Aorta (tissue), 5 donors: ENCODE measurements around the gene SLC38A3. TPM values are rescaled to one million over a fixed set of nuclear protein-coding genes. Genes with fewer than 3 reads are reported as not detected.
"Not testable (repeated sequence)": the region's sequence is repeated elsewhere in the genome, so short reads cannot be mapped to it uniquely, and the experiment has no call there.

ENCODE experiments used
- ATAC-seq: fragments of 200-7000 bp; cut with Tn5 transposase; one replicate; pipeline ENCODE4 v1.9.1; 2022; ENCODE audit warnings: moderate library complexity; ENCODE audit not compliant: low FRiP score
- DNase-seq, 2 donors: peaks; one replicate each; pipeline ENCODE4 v3.0.0-alpha.2; 2020
- H3K27ac ChIP-seq, 2 donors: one replicate each; pipeline ENCODE4 v1.5.1; 2013; ENCODE audit warnings: low read length in 2 of 2, mild to moderate bottlenecking in 2 of 2, moderate library complexity in 2 of 2, control low read depth in 1 of 2, inconsistent platforms in 1 of 2, low read depth in 1 of 2
- H3K27me3 ChIP-seq, 2 donors: one replicate each; pipeline ENCODE4 v1.6.1; 2013; ENCODE audit warnings: control low read depth in 1 of 2, low read length in 1 of 2, mild to moderate bottlenecking in 1 of 2, moderate library complexity in 1 of 2; ENCODE audit not compliant: insufficient read depth in 2 of 2, control insufficient read depth in 1 of 2
- H3K36me3 ChIP-seq, 2 donors: one replicate each; pipeline ENCODE4 v1.6.1; 2013; ENCODE audit warnings: control low read depth in 1 of 2, low read length in 1 of 2, mild to moderate bottlenecking in 1 of 2; ENCODE audit not compliant: insufficient read depth in 2 of 2, control insufficient read depth in 1 of 2
- H3K4me1 ChIP-seq, 2 donors: one replicate each; pipeline ENCODE4 v1.6.1; 2013; ENCODE audit warnings: low read length in 2 of 2, control low read depth in 1 of 2, mild to moderate bottlenecking in 1 of 2, moderate library complexity in 1 of 2; ENCODE audit not compliant: insufficient read depth in 2 of 2, control insufficient read depth in 1 of 2
- H3K4me3 ChIP-seq, 2 donors: one replicate each; pipeline ENCODE4 v1.5.1; 2013; ENCODE audit warnings: low read length in 2 of 2, control low read depth in 1 of 2, mild to moderate bottlenecking in 1 of 2
- H3K9me3 ChIP-seq: one replicate; pipeline ENCODE4 v1.6.1; 2013; ENCODE audit warnings: mild to moderate bottlenecking, low read length; ENCODE audit not compliant: control insufficient read depth
- WGBS, 2 donors: extraction: QIAGEN DNeasy Blood & Tissue Kit; methylation state at CpG; one replicate each; pipeline ENCODE4 v1.1.7; 2013; 5-methylcytosine and 5-hydroxymethylcytosine counted together
- intact Hi-C, 2 donors: fragments of 100-400 bp; cut with DNase I; formaldehyde crosslinking; loops; one replicate each; pipeline versions ENCODE4 v1.14.2 to v1.15.0; 2022
- polyA plus RNA-seq, 2 donors: library from polyadenylated mRNA; stranded (reverse); fragments of 200-250 nt; gene quantifications; one replicate each; pipeline ENCODE4 v1.2.3, GENCODE V29; 2013
- total RNA-seq, 2 donors: library from RNA; stranded (reverse); fragmentation: NEBNext Ultra II Directional; extraction: Animal tissue kit (Norgen Biotek cat#: 25700); gene quantifications; one replicate each; pipeline ENCODE4 v1.2.1, GENCODE V29; 2021
- donor health status: healthy with polysubstance abuse.
- donor health status: Bipolar disorder and iron deficiency.
- donor health status: DM: no; HTN: no; CAD: no.
- donor health status: DM: no; HTN: no; CAD: no.
- donor health status: DM: yes; HTN: yes; CAD: no.

Gene SLC38A3
- total and polyA plus RNA-seq, 4 donors, result 0.19 to 1.4 (median 0.56) TPM; not detected in 1

GRCh38 chr3:50241713-50242380 is 36.8 kb downstream of the SLC38A3 start:
- peak overlapping the region in 1 of 2 donors; percentile 9 for H3K27ac ChIP-seq
- intact Hi-C loops, result no loop called here
- 60 to 62% methylated on average over 7 of the region's 7 CpGs for WGBS, 2 donors
- ATAC-seq (no peak), DNase-seq (peak in 1 of 2 donors; percentile 45)
- no peaks in the 10 kb centered on the region for H3K36me3 ChIP-seq
- no peaks in the 10 kb centered on the region for H3K9me3 ChIP-seq
- peaks cover 0 to 2% of the 10 kb centered on the region in 2 donors for H3K4me1 ChIP-seq
- H3K4me3 ChIP-seq, result no peak overlapping the region
- no peaks in the 10 kb centered on the region for H3K27me3 ChIP-seq

DNA sequence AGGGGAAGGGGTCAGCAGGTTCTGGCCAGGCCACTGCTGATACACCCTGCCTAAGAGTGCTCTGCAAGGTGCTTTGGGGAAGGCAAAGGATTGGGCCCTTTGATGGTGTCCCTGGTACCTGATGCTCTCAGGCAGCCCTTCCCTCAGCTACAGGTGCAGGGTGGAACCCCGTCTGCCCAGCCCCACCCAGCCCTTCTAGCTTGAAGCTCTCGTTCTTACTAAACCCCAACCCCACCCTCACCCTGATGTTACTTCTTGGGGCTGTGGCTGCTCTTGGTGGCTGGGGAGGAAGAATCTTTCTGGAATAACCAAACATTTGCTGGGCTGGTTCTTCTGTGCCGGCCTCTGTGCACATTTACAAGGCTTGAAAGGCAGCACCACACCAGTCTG is 37.3 kb downstream of the SLC38A3 start:
- H3K9me3 ChIP-seq, result no peaks in the 10 kb centered on the region
- no peak overlapping the region for H3K4me3 ChIP-seq
- H3K27ac ChIP-seq, result peak overlapping the region in 1 of 2 donors; percentile 54
- no peak for ATAC-seq
- intact Hi-C loops, result no loop called here
- H3K36me3 ChIP-seq, result no peaks in the 10 kb centered on the region
- 51% methylated on average over 3 of the region's 3 CpGs for WGBS, 2 donors
- H3K27me3 ChIP-seq, result no peaks in the 10 kb centered on the region
- no peak for DNase-seq
- H3K4me1 ChIP-seq, result peaks cover 0 to 2% of the 10 kb centered on the region in 2 donors

GRCh38 chr3:50242851-50243542 is 37.9 kb downstream of the SLC38A3 start:
- intact Hi-C loops, result no loop called here
- Histone ChIP-seq H3K36me3 (no peaks in the 10 kb centered on the region), H3K4me1 (peaks cover 0 to 2% of the 10 kb centered on the region in 2 donors), H3K9me3 (no peaks in the 10 kb centered on the region), H3K27ac (peak overlapping the region in 1 of 2 donors; percentile 54), H3K27me3 (no peaks in the 10 kb centered on the region), H3K4me3 (no peak overlapping the region)
- WGBS, 2 donors, result 29 to 37% methylated on average over 14 of the region's 14 CpGs
- ATAC-seq (peak; percentile 6), DNase-seq (peak; percentile 85 to 91)

DNA sequence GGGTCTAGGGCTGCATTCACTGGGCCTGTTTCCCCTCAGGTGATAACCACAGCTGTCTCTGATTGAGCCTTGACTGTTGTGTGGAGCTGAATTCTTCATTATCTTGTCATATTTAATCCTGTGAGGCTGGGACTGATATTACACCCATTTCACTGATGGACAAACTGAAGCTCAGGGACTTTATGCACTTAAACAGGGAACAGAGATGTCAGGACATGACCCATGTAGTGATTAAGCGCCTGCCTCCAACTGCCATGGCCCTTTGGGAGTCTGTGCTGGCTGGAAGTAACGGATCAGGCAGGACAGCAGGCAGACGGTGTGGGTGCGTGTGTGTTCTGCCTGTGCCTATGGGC is 38.4 kb downstream of the SLC38A3 start:
- Histone ChIP-seq H3K27me3 (no peaks in the 10 kb centered on the region), H3K4me1 (peaks cover 0 to 2% of the 10 kb centered on the region in 2 donors), H3K27ac (peak overlapping the region in 1 of 2 donors; percentile 29), H3K9me3 (no peaks in the 10 kb centered on the region), H3K4me3 (no peak overlapping the region), H3K36me3 (no peaks in the 10 kb centered on the region)
- 52 to 60% methylated on average over 4 of the region's 4 CpGs for WGBS, 2 donors
- DNase-seq, result no peak
- intact Hi-C loops, result no loop called here
- no peak for ATAC-seq

DNA sequence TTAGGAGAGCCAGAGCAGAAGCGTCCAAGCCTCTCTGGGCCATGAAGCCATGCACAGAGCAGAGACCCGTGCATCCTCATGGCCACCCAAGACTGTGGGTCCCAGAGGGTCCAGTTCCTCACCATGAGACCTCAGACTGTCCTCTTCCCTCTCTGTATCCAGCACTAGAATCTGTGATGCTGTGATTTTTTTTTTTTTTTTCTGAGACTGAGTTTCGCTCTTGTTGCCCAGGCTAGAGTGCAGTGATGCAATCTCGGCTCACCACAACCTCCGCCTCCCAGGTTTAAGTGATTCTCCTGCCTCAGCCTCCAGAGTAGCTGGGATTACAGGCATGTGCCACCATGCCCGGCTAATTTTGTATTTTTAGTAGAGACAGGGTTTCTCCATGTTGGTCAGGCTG is 39.7 kb downstream of the SLC38A3 start:
- H3K9me3 ChIP-seq, H3K4me1 ChIP-seq, H3K27ac ChIP-seq, H3K27me3 ChIP-seq, H3K36me3 ChIP-seq, ATAC-seq, H3K4me3 ChIP-seq: not testable (repeated sequence)
- DNase-seq, result peak in 1 of 2 donors; percentile 51
- WGBS, 2 donors, result 77 to 78% methylated on average over 6 of the region's 6 CpGs
- intact Hi-C loops, result loop anchor here in 1 of 2 donors (2.0 kb wide), 1 partner anchor 18 kb away; no protein-coding TSS in a partner anchor

GRCh38 chr3:50245251-50245745 is 40.2 kb downstream of the SLC38A3 start:
- DNase-seq (peak in 1 of 2 donors; percentile 50), ATAC-seq (no peak)
- WGBS, 2 donors, result 50 to 55% methylated on average over 15 to 16 of the region's 16 CpGs
- no peak overlapping the region for H3K4me3 ChIP-seq
- intact Hi-C loops, result loop anchor here in 1 of 2 donors (2.0 kb wide), 1 partner anchor 18 kb away; no protein-coding TSS in a partner anchor
- no peaks in the 10 kb centered on the region for H3K27me3 ChIP-seq
- peaks cover 0 to 2% of the 10 kb centered on the region in 2 donors for H3K4me1 ChIP-seq
- H3K27ac ChIP-seq, result no peak overlapping the region
- H3K36me3 ChIP-seq, result no peaks in the 10 kb centered on the region
- no peaks in the 10 kb centered on the region for H3K9me3 ChIP-seq

GRCh38 chr3:50245831-50246516 is 40.9 kb downstream of the SLC38A3 start:
- DNase-seq (peak; percentile 95 to 98), ATAC-seq (peak; percentile 90)
- no peaks in the 10 kb centered on the region for H3K36me3 ChIP-seq
- no peak overlapping the region for H3K4me3 ChIP-seq
- H3K27ac ChIP-seq, result peak overlapping the region in 1 of 2 donors; percentile 30
- WGBS, 2 donors, result 1 to 2% methylated on average over 20 to 25 of the region's 25 CpGs
- intact Hi-C loops, result loop anchor here in 1 of 2 donors (2.0 kb wide), 1 partner anchor 19 kb away; no protein-coding TSS in a partner anchor
- H3K27me3 ChIP-seq, result no peaks in the 10 kb centered on the region
- peaks cover 0 to 2% of the 10 kb centered on the region in 2 donors for H3K4me1 ChIP-seq
- H3K9me3 ChIP-seq, result no peaks in the 10 kb centered on the region

- H3K4me1 ChIP-seq, result peaks cover 0 to 2% of the 10 kb centered on the region in 2 donors
- H3K9me3 ChIP-seq, result no peaks in the 10 kb centered on the region
- no peak overlapping the region for H3K4me3 ChIP-seq
- intact Hi-C loops, result no loop called here
- no peaks in the 10 kb centered on the region for H3K27me3 ChIP-seq
- ATAC-seq (peak; percentile 34), DNase-seq (peak; percentile 69 to 83)
- H3K27ac ChIP-seq, result peak overlapping the region in 1 of 2 donors; percentile 28
- no peaks in the 10 kb centered on the region for H3K36me3 ChIP-seq
- 26 to 27% methylated on average over 10 of the region's 10 CpGs for WGBS, 2 donors
Observed at GRCh38 chr3:50246517-50246954, 41.5 kb downstream of the SLC38A3 start.
